ENCODE results near the gene PCDHGB6.

- TF ChIP-seq CTCF (IDR thresholded peaks at IDR 0.05 in 2 of 3, conservative IDR thresholded peaks at IDR 0.05 in 1 of 3; ENCODE audit: borderline replicate concordance in 1 of 3, insufficient read depth in 1 of 3, low read depth in 2 of 3, low read length in 2 of 3) (no peak), TCF7L2 (IDR thresholded peaks at IDR 0.05; ENCODE audit: borderline replicate concordance, extremely low read depth, insufficient read depth, insufficient read length) (no peak), POLR2A (IDR thresholded peaks at IDR 0.05; ENCODE audit: borderline replicate concordance, extremely low read depth, insufficient read depth, insufficient read length) (no peak), ZNF274 (IDR thresholded peaks at IDR 0.05; ENCODE audit: low read depth, low read length) (no peak), ZBTB33 (IDR thresholded peaks at IDR 0.05; ENCODE audit: extremely low read depth, insufficient replicate concordance, low read length) (no peak), MAX (IDR thresholded peaks at IDR 0.05) (no peak), RAD21 (IDR thresholded peaks at IDR 0.05; ENCODE audit: low read depth) (no peak), EZH2phosphoT487 (IDR thresholded peaks at IDR 0.05; ENCODE audit: borderline replicate concordance) (no peak), ATF3 (IDR thresholded peaks at IDR 0.05) (no peak), POLR2AphosphoS5 (IDR thresholded peaks at IDR 0.05; ENCODE audit: low read depth, low read length) (no peak), EZH2 (IDR thresholded peaks at IDR 0.05) (no peak), SIN3A (IDR thresholded peaks at IDR 0.05; ENCODE audit: low read depth) (no peak), JUND (IDR thresholded peaks at IDR 0.05) (no peak)
Observed at GRCh38 chr5:141399555-141400258, 8.1 kb upstream of the PCDHGB6 start.

Data from HCT116 (cell line).